ENCODE measurements around the gene CT47C1.

CT47C1 gene

DNA sequence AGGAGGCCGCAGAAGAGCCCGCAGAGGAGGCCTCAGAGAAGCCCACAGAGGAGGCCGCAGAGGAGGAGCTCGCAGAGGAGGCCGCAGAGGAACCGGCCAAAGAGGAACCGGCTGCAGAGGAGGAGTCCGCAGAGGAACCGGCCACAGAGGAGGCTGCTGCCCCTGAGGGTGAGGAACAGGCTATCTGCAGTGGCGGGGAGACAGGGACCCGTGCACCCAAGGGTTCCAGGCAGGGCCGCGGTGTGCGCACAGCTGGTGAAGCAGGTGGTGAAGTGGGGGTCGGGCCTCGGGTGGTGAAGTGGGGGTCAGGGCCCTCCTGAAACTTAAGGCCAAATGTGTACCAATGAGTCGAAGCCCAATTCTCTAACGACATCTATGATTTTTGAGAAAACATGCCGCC, 1.1 kb downstream of the CT47C1 start:
- DNase-seq (ENCODE audit: low read depth in 2 of 2) = no peak

GRCh38 chrX:119075270-119076025, 2.7 kb downstream of the CT47C1 start:
- no peak for DNase-seq (ENCODE audit: low read depth in 2 of 2)

GRCh38 chrX:119082278-119082677, 9.5 kb downstream of the CT47C1 start:
- no peak for DNase-seq (ENCODE audit: low read depth in 2 of 2)

- no peak for DNase-seq (ENCODE audit: low read depth in 2 of 2)
Measured at GRCh38 chrX:119084766-119085165, 12.0 kb downstream of the CT47C1 start.

- DNase-seq (ENCODE audit: low read depth in 2 of 2) = no peak
Measured at GRCh38 chrX:119087121-119087520, 14.3 kb downstream of the CT47C1 start.

- DNase-seq (ENCODE audit: low read depth in 2 of 2) = no peak
Measured at GRCh38 chrX:119089619-119090018, 16.8 kb downstream of the CT47C1 start.

DNA sequence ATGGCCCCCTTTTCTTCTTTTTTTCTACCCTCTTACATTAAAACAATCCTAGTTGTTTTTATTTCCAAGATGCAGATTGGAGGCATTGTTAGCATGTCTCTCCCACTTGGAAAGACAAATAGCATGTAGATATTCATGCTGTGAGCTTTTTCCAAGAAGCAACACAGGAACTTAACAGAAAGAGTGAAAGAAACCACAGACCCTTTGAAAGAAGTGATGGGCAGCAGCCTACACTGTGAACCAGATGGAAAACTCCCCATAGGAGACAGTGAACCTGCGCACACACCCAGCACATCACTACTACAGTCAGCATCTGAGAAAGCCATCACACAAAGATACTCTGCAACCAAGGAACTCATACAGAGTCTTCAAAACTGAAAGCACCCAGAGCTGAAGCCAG, 17.8 kb downstream of the CT47C1 start:
- no peak for DNase-seq (ENCODE audit: low read depth in 2 of 2)

DNA sequence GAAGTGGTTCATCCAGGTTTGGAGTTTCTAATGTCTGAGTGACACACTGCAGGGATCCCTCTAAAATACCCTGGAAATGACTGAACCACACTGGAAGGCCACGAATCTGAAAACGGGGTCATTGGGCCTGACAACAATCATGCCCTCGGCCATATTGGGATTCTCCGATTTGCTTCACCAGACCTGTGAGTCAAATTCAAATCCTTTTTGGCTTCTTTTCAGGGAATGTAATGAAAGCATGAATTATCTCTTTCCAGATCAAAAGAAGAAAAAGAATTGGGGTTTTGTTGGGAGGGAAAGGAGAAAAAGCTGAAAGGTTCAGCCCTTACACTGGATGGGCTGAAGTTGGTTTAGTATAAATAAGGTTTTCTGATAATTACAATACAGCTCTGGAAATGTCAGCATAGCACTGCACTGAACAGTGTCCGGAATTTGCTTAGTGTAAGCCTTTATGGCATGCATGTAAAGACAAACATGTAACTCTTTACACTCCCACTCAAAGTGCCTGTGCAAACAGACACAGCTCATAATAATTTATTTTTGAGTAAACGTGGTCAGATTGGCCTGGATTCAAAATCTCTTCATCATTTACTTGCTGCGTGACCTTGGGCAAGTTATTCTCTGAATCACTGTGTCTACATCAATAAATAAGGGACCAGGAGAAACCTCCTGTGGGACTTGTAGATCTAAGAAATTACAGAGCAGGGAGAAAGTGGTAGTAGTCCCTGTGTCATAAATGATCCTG, 21.4 kb downstream of the CT47C1 start:
- no peak for DNase-seq (ENCODE audit: low read depth in 2 of 2)

DNA sequence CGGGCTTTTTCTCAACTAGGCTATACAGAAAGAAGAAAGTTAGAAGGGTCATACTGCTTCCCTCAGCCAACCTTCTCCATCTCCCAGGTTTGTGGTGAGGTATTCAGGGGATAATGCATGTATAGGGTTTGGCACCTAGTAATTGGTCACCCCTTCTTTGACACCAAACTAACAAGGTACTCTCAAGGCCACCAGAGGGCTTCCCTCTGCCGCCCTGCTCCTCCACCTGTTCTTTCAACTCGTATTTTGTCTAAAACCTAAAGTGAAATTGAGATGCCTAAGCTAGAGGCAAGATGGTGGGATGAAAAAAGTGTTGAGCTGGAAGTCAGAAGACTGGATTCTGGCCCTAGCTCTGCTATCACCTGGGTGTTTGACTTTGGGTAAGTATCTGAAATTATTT, 22.0 kb downstream of the CT47C1 start:
- DNase-seq (ENCODE audit: low read depth in 2 of 2) = no peak

- DNase-seq (ENCODE audit: low read depth in 2 of 2) = no peak
Measured at GRCh38 chrX:119095936-119096335, 23.1 kb downstream of the CT47C1 start.

- DNase-seq (ENCODE audit: low read depth in 2 of 2) = no peak
Measured at GRCh38 chrX:119101168-119101567, 28.4 kb downstream of the CT47C1 start.

DNA sequence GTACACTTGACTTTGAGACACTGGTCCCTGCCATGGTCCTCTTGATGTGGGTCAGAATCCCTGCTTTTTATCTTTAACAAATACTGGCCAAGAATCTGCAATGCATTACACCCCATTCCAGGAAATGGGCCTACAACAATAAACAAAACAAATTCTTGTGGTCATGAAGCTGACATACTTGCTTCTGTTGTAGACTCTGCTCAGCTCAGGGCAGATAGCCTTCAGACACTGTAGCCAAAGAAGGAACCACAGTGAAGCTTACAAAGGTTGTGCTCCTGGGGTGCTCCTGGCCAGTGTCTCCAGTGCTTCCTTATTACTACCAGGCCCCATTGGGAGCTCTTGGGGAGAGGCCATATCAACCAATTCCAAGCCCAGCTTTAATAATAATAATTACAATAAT, 33.0 kb downstream of the CT47C1 start:
- no peak for DNase-seq (ENCODE audit: low read depth in 2 of 2)

- no peak for DNase-seq (ENCODE audit: low read depth in 2 of 2)
Measured at GRCh38 chrX:119107206-119107605, 34.4 kb downstream of the CT47C1 start.

GRCh38 chrX:119118780-119119395, 46.1 kb downstream of the CT47C1 start:
- DNase-seq (ENCODE audit: low read depth in 2 of 2) = no peak

- no peak for DNase-seq (ENCODE audit: low read depth in 2 of 2)
Measured at GRCh38 chrX:119121341-119121740, 48.5 kb downstream of the CT47C1 start.

Measured in fibroblast of skin of left biceps (primary cell).